NCI-H2081 (cell line): ENCODE results near the gene DNASE2B.

Source experiments
- DNase-seq, 2 experiments: peaks; one replicate each; lab custom pipeline; 2025; lab: John Stamatoyannopoulos, UW

Gene DNASE2B

DNA sequence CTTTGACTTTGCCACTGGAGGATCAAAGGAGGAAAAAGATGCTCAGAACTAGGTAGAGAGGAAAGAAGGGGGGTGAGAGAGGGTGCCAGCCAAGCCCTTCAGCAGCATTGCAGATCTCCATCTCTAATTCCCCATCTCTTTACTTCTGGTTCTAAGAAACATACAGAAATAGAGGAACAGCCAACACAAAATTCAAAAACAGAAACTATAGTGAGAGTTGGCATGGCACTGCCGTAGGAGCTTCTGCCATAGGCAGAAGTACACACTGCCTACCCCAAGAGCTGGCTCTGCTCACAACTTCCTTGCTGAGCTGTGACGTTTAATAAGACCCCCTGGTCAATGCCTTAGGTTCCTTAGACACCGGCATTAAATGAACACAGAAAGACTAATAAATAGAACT is 54.2 kb downstream of the DNASE2B start:
- DNase-seq: no peak

DNA sequence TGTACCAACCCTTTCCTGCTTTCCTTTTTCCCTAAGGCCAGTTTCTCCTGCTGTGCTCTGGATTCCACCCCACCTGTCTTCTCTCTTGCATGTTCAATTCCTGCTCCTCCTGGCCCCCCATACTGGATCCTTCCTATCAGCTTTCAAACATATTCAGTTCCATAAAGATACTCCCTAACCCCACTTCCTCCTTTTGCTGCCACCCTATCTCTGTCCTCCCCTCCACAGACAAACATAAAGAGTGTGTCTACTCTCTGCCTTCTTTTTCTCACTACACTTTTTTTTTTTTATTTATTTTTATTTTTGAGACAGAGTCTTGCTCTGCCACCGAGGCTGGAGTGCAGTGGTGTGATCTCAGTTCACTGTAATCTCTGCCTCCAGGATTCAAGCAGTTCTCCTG is 63.8 kb downstream of the DNASE2B start:
- no peak for DNase-seq
